ENCODE results near the gene PVALEF.
"Not testable (repeated sequence)": the region's sequence is repeated elsewhere in the genome, so short reads cannot be mapped to it uniquely, and the experiment has no call there.

PVALEF gene

DNA sequence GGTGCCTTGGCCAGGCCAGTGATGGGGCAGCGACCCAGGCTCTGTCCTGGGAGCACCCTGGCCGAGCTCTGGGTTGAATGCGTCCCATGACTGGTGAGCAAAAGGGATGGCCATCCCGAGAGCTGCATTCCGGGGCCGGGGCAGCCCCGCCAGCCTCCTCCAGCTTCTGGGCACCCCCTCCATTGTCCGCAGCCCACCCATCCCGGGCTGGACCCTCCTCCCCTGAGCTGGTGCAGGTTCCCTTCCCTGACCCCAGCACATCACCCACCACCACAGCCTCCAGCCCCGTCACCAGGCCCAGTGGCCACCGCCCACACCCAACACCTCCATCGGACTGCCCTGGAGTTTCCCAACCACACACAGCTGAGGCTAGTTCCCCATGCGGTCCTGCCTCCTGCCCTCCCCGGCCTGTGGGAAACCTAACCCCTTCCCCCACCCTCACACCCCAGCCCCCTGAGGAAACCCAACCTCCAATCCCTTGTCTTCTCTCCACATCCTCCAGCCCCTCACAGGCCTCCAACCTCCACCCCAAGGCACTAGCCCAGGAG lies 16.2 kb upstream of the PVALEF start:
- H3K4me3 ChIP-seq (ENCODE audit: low read depth, low read length) = no peak overlapping the region
- TF ChIP-seq, protein P1, sequence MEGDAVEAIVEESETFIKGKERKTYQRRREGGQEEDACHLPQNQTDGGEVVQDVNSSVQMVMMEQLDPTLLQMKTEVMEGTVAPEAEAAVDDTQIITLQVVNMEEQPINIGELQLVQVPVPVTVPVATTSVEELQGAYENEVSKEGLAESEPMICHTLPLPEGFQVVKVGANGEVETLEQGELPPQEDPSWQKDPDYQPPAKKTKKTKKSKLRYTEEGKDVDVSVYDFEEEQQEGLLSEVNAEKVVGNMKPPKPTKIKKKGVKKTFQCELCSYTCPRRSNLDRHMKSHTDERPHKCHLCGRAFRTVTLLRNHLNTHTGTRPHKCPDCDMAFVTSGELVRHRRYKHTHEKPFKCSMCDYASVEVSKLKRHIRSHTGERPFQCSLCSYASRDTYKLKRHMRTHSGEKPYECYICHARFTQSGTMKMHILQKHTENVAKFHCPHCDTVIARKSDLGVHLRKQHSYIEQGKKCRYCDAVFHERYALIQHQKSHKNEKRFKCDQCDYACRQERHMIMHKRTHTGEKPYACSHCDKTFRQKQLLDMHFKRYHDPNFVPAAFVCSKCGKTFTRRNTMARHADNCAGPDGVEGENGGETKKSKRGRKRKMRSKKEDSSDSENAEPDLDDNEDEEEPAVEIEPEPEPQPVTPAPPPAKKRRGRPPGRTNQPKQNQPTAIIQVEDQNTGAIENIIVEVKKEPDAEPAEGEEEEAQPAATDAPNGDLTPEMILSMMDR (IDR thresholded peaks at IDR 0.05; ENCODE audit: low read depth, low read length) = no peak

GRCh38 chr17:81150377-81151077 lies 14.8 kb upstream of the PVALEF start:
- H3K4me3 ChIP-seq (ENCODE audit: low read depth, low read length) = no peak overlapping the region
- TF ChIP-seq, protein P1 (IDR thresholded peaks at IDR 0.05; ENCODE audit: low read depth, low read length) = no peak

GRCh38 chr17:81151278-81151677 lies 14.0 kb upstream of the PVALEF start:
- H3K4me3 ChIP-seq (ENCODE audit: low read depth, low read length) = no peak overlapping the region
- TF ChIP-seq, protein P1 (IDR thresholded peaks at IDR 0.05; ENCODE audit: low read depth, low read length) = no peak

DNA sequence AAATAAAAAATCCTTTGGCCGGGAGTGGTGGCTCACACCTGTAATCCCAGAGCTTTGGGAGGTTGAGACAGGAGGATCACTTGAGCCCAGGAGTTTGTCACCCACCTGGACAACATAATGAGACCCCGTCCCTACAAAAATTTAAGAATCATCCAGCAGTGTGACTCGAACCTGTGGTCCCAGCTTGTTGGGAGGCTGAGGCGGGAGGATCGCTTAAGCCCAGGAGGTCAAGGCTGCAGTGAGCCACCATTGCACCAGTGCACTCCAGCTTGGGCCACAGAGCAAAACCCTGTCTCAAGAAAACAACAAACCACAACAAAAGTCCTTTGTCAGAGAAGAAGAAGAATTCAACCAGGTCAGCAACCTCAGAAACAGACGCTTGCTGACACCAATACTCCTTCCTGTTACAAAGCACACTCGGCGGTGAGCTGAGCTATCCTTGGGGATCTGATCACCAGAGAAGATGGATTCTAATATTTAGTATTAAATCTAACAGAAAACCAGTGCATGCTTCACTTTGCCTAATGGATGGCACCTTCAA lies 12.9 kb upstream of the PVALEF start:
- TF ChIP-seq, protein P1 (IDR thresholded peaks at IDR 0.05; ENCODE audit: low read depth, low read length) = no peak
- H3K4me3 ChIP-seq (ENCODE audit: low read depth, low read length) = no peak overlapping the region

- H3K4me3 ChIP-seq (ENCODE audit: low read depth, low read length) = no peak overlapping the region
- TF ChIP-seq, protein P1 (IDR thresholded peaks at IDR 0.05; ENCODE audit: low read depth, low read length) = no peak
These were observed 11.9 kb upstream of the PVALEF start for GRCh38 chr17:81153340-81153803.

- not testable (repeated sequence) for H3K4me3 ChIP-seq (ENCODE audit: low read depth, low read length)
These were observed 11.3 kb upstream of the PVALEF start for GRCh38 chr17:81154016-81154415.

DNA sequence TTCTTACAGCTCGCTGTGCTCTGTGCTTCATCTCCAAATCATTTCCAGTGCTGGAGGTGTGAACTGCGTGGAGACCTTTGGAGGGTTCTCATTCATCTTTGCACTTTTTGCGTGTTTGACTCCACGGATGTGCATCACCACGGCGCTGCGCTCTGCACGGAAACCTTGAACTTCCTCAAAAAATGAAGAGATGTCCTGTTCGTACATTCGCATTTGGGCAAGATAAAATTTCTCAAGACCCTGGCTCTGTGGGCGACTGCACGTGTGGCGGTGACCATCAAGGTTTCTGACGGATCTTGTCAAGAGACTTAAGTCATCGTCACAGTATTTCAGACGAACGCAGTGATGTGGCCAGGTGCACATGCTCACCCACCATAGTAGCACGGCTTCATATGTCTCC lies 10.3 kb upstream of the PVALEF start:
- H3K4me3 ChIP-seq (ENCODE audit: low read depth, low read length) = no peak overlapping the region
- TF ChIP-seq, protein P1 (IDR thresholded peaks at IDR 0.05; ENCODE audit: low read depth, low read length) = no peak

All from WI38 (cell line).